Cardiac muscle cell (in vitro differentiated cells and primary cell): ENCODE data around the gene RDX. TPM values are rescaled to one million over a fixed set of nuclear protein-coding genes. Genes with fewer than 3 reads are reported as not detected.

ENCODE experiments used
- DNase-seq, 2 donors: peaks; one replicate each; pipeline versions ENCODE4 v3.0.0 to v3.0.0-alpha.2; 2010 to 2017; ENCODE audit warnings: low read depth in 1 of 2, low spot score in 1 of 2
- H3K27ac ChIP-seq: fragments of 200-600 bp; sonication (generic); 2 replicates; pipeline ENCODE4 v1.5.1; 2016
- H3K27me3 ChIP-seq: fragments of 200-600 bp; sonication (generic); 2 replicates; pipeline ENCODE4 v1.6.0; 2016; ENCODE audit warnings: control low read depth
- H3K36me3 ChIP-seq: fragments of 200-600 bp; sonication (generic); 2 replicates; pipeline ENCODE4 v1.5.1; 2016; ENCODE audit warnings: control low read depth
- H3K4me1 ChIP-seq: fragments of 200-600 bp; sonication (generic); 2 replicates; pipeline ENCODE4 v1.8.1; 2017; ENCODE audit warnings: low read depth, mild to moderate bottlenecking, mixed run types
- H3K4me3 ChIP-seq: fragments of 200-600 bp; sonication (generic); 2 replicates; pipeline ENCODE4 v1.5.1; 2016; ENCODE audit warnings: mild to moderate bottlenecking
- H3K9me3 ChIP-seq: fragments of 200-600 bp; sonication (generic); 2 replicates; pipeline ENCODE4 v1.5.1; 2017; ENCODE audit warnings: low read depth, mild to moderate bottlenecking, control low read depth
- polyA plus RNA-seq: library from polyadenylated mRNA; unstranded; fragments of >200 nt; fragmentation: Nextera tagmentation; extraction: Ambion mirVana; gene quantifications from 2 replicates; pipeline ENCODE4 v1.2.1, GENCODE V29; 2016
- total RNA-seq: library from RNA; depleted of rRNA; stranded (reverse); fragments of >200 nt; gene quantifications from 2 replicates; pipeline ENCODE4 v1.2.3, GENCODE V29; 2016
- TF ChIP-seq, protein P1 (sequence below): IDR thresholded peaks from 2 replicates; pipeline ENCODE4 v1.5.1; 2012; ENCODE audit warnings: low read depth, mild to moderate bottlenecking, low read length

Gene RDX
- total and polyA plus RNA-seq, 2 experiments from 2014 or later: 96.3 to 204 TPM

DNA sequence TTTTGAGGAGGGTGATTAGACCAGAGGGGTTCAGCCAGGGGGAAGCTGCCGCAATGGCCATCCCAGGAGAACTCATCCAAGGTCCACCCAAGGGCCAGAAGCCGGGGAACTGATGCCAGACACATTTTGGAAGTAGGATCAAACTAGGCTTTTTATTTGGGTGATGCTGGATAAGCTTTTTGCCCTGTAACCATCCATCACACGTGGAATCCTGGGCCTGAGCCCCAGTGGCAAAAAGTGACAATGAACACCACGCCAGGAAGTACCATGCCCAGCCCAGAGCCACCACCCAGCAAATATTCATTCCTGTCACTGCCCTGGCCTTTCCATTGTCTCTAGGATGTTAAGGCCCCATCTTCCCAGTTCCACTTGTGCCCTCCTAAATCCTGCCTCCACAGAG, 117.3 kb downstream of the RDX start:
- H3K27ac ChIP-seq: no peak overlapping the region
- H3K4me1 ChIP-seq: no peaks in the 10 kb centered on the region

DNA sequence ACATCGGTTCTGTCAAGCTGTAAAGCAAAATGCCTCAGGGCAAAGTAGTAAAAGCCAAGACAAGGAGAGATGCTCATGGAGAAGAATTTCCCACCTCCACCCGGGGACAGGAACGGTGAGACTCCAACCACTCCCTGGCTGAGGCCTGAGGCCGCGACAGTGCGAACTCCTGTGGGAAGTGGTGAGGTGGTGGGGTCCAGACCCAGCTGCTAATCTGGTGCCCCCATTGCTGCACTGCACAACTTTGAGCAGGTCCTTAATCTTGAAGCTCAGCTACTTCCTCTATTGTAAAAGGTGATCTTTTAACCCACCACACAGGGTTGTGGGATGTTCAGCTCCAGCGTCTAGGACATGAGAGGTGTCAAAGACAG, 119.3 kb downstream of the RDX start:
- Histone ChIP-seq H3K9me3 (no peaks in the 10 kb centered on the region), H3K27ac (no peak overlapping the region), H3K27me3 (no peaks in the 10 kb centered on the region), H3K36me3 (no peaks in the 10 kb centered on the region), H3K4me3 (no peak overlapping the region), H3K4me1 (no peaks in the 10 kb centered on the region)
- no peak for DNase-seq
- TF ChIP-seq, protein P1, sequence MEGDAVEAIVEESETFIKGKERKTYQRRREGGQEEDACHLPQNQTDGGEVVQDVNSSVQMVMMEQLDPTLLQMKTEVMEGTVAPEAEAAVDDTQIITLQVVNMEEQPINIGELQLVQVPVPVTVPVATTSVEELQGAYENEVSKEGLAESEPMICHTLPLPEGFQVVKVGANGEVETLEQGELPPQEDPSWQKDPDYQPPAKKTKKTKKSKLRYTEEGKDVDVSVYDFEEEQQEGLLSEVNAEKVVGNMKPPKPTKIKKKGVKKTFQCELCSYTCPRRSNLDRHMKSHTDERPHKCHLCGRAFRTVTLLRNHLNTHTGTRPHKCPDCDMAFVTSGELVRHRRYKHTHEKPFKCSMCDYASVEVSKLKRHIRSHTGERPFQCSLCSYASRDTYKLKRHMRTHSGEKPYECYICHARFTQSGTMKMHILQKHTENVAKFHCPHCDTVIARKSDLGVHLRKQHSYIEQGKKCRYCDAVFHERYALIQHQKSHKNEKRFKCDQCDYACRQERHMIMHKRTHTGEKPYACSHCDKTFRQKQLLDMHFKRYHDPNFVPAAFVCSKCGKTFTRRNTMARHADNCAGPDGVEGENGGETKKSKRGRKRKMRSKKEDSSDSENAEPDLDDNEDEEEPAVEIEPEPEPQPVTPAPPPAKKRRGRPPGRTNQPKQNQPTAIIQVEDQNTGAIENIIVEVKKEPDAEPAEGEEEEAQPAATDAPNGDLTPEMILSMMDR: no peak

More for the DNA sequence above, 117.3 kb downstream of the RDX start:
- no peak overlapping the region for H3K4me3 ChIP-seq
- no peaks in the 10 kb centered on the region for H3K27me3 ChIP-seq
- no peaks in the 10 kb centered on the region for H3K36me3 ChIP-seq
- TF ChIP-seq, protein P1: no peak
- DNase-seq: no peak
- no peaks in the 10 kb centered on the region for H3K9me3 ChIP-seq

DNA sequence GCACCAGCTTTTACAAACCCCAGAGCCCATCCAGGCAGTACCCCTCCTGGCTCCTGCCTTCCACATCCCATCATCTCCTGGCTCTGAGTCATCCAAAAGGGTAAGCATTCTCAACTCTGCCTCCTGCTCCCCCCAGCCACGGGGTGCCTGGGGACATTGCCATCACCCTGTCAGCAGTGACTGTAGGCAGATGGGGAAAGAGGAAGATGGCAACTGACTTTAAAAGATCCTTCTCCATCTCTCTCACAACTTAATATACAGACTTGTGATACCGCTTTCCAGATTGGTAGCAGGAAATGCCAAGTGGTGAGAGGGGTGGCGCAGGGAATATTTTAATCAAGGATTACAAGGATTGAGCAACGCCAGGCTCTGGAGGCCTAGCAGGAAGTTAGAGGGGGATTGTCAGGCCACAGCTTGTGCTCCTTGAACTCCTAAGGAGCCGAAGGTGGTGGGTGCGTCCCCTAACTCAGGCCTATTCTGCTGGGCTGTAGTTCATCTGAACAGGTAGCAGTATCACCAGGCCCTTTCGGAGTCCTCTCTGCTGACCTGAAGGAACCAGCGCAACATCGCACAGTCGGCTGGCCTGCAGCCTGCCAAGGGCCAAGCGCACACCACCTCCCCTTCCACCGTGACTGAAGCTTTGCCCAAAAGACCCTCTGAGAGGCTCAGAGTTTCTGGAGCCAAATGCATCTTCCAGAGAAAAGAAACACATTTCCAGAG, 119.9 kb downstream of the RDX start:
- H3K4me3 ChIP-seq: no peak overlapping the region
- H3K9me3 ChIP-seq: no peaks in the 10 kb centered on the region
- DNase-seq: peak in 1 of 2 donors; percentile 80
- TF ChIP-seq, protein P1: no peak
- no peaks in the 10 kb centered on the region for H3K36me3 ChIP-seq
- H3K4me1 ChIP-seq: no peaks in the 10 kb centered on the region
- no peaks in the 10 kb centered on the region for H3K27me3 ChIP-seq
- H3K27ac ChIP-seq: no peak overlapping the region

DNA sequence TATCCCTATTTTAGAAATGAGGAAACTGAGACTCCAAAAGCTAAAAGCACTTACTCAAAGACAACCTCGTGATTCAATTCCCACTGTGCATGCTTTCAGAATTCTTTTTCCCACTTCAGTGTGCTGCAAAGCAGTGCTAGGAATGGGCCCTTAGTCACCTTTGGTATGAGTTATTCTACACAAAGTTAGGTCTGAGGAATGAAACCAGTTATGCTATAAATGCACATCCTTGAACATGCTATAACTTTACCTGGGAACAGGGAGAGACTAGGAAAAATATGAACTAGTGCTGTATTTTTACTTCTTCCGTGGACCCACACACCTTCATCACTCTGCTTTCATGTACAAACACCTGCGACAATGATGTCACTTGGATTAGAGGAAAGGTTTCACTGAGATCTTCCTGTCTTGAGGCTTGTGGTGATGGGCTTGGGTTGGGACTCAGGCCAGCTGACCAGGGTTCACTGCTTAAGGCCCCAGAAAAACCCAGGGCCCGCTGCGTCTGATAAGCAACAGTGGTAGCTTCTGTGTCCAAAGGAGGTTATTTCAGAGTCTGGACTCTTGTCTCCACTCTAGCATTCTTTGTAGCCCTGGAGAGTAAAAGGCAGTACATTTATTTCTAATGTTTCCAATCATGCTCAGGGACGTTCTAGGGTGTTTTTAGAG, 121.6 kb downstream of the RDX start:
- Histone ChIP-seq H3K4me1 (no peaks in the 10 kb centered on the region), H3K4me3 (no peak overlapping the region)
- peak in 1 of 2 donors; percentile 47 for DNase-seq

DNA sequence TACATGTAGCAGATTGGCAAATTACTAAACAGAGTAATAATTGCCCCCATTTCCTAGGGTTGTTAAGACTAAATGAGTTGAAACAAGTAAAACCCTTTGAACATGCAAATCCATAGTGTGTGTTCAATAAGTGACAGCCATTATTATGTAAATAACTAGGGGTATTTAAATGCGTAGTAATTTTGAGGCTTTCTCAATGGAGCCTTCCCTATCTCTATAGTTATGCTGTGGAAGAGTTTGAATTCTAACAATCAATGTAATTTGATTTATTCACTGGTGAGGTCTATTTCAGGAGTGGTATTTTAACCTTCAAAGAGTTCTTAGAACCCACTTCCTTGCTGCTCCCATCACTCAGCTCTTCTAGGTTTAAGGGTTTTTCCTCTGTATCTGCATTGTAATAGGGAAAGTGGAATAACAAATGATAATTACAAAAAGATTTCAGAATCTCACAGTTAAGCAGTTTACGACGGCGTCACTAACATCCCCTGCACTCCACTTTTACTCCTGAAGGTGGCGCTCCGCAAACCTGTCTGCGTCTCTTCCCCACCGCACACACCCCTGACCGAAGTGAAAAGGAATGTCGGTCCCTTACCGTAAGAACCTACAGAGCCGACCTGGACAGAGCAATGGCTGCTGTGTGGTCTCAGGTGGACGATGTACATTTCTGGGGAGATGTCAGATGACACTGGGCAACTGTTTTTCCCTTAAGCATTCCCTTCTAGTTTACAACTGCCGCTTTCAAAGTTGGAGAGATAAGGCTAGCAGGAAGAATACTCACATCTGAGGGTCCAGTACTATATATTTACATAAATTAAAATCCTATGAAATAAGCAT, 122.4 kb downstream of the RDX start:
- TF ChIP-seq, protein P1: peak; percentile 93
- DNase-seq: peak; percentile 80 to 82
- Histone ChIP-seq H3K9me3 (no peaks in the 10 kb centered on the region), H3K4me3 (no peak overlapping the region), H3K36me3 (no peaks in the 10 kb centered on the region), H3K27me3 (no peaks in the 10 kb centered on the region), H3K27ac (no peak overlapping the region), H3K4me1 (no peaks in the 10 kb centered on the region)

More for the DNA sequence above, 121.6 kb downstream of the RDX start:
- Histone ChIP-seq H3K27ac (no peak overlapping the region), H3K27me3 (no peaks in the 10 kb centered on the region), H3K36me3 (no peaks in the 10 kb centered on the region), H3K9me3 (no peaks in the 10 kb centered on the region)
- TF ChIP-seq, protein P1: no peak
